ENCODE results near the gene CHN2. TPM values are rescaled to one million over a fixed set of nuclear protein-coding genes. Genes with fewer than 3 reads are reported as not detected.

The CHN2 gene
- total RNA-seq, 1 experiment from 2014 or later = 0.15 TPM

- in situ Hi-C loops (cut with HindIII; ENCODE audit: low pct_unique_long_range_greater_than_20kb, low sequenced_read_pairs) = no loop called here
- TF ChIP-seq CTCF (IDR thresholded peaks at IDR 0.05) (no peak), SIN3A (IDR thresholded peaks at IDR 0.05; ENCODE audit: borderline replicate concordance, insufficient read depth, low read depth, low read length) (no peak), REST (IDR thresholded peaks at IDR 0.05; ENCODE audit: insufficient read depth in 1 of 2, low read depth in 2 of 2, low read length in 1 of 2) (no peak), TCF7L2 (IDR thresholded peaks at IDR 0.05; ENCODE audit: low read depth, low read length) (no peak), POLR2AphosphoS5 (IDR thresholded peaks at IDR 0.05; ENCODE audit: low read depth, low read length) (no peak)
- Histone ChIP-seq H3K27me3 (ENCODE audit: control insufficient read depth, insufficient read depth, low read length) (peaks cover 3% of the 10 kb centered on the region; the same call in 1 of the 2 replicates), H3K4me1 (ENCODE audit: control insufficient read depth, insufficient read depth, low read length) (no peaks in the 10 kb centered on the region), H3K27ac (ENCODE audit: low read length) (no peak overlapping the region), H3K36me3 (ENCODE audit: control insufficient read depth, insufficient read depth, low read length) (no peaks in the 10 kb centered on the region), H3K4me3 (ENCODE audit: low read depth in 2 of 2, low read length in 2 of 2) (no peak overlapping the region), H3K9me3 (ENCODE audit: control insufficient read depth, insufficient read depth, low read depth, low read length) (no peaks in the 10 kb centered on the region)
- POLR2A ChIA-PET = no interaction called here
- CTCF ChIA-PET = no interaction called here
- intact Hi-C loops (cut with micrococcal nuclease; ENCODE audit: unreplicated experiment) = no loop called here
- DNase-seq (ENCODE audit: low read depth, low spot score) (no peak), ATAC-seq (no peak)
- BruUV-seq (replicated peaks) = no TSS peak
Observed at GRCh38 chr7:29429401-29429800, 234.8 kb downstream of the CHN2 start.

- Histone ChIP-seq H3K9me3 (ENCODE audit: control insufficient read depth, insufficient read depth, low read depth, low read length) (no peaks in the 10 kb centered on the region), H3K27me3 (ENCODE audit: control insufficient read depth, insufficient read depth, low read length) (peaks cover 3% of the 10 kb centered on the region; the same call in 1 of the 2 replicates), H3K27ac (ENCODE audit: low read length) (no peak overlapping the region), H3K4me3 (ENCODE audit: low read depth in 2 of 2, low read length in 2 of 2) (no peak overlapping the region), H3K4me1 (ENCODE audit: control insufficient read depth, insufficient read depth, low read length) (no peaks in the 10 kb centered on the region), H3K36me3 (ENCODE audit: control insufficient read depth, insufficient read depth, low read length) (no peaks in the 10 kb centered on the region)
- intact Hi-C loops (cut with micrococcal nuclease; ENCODE audit: unreplicated experiment) (no loop called here), in situ Hi-C loops (cut with HindIII; ENCODE audit: low pct_unique_long_range_greater_than_20kb, low sequenced_read_pairs) (no loop called here)
- POLR2A ChIA-PET = no interaction called here
- DNase-seq (ENCODE audit: low read depth, low spot score) (no peak), ATAC-seq (no peak)
- CTCF ChIA-PET = no interaction called here
- no TSS peak for BruUV-seq (replicated peaks)
- TF ChIP-seq CTCF (IDR thresholded peaks at IDR 0.05) = no peak
- TF ChIP-seq TCF7L2 (IDR thresholded peaks at IDR 0.05; ENCODE audit: low read depth, low read length) = no peak
- no peak for TF ChIP-seq SIN3A (IDR thresholded peaks at IDR 0.05; ENCODE audit: borderline replicate concordance, insufficient read depth, low read depth, low read length)
- TF ChIP-seq POLR2AphosphoS5 (IDR thresholded peaks at IDR 0.05; ENCODE audit: low read depth, low read length) = no peak
- TF ChIP-seq REST (IDR thresholded peaks at IDR 0.05; ENCODE audit: insufficient read depth in 1 of 2, low read depth in 2 of 2, low read length in 1 of 2) = no peak
Observed at GRCh38 chr7:29430279-29430949, 235.8 kb downstream of the CHN2 start.

All from Panc1 (cell line).